GDM1 (cell line): ENCODE data around the gene AR.
"Not testable (repeated sequence)": the region's sequence is repeated elsewhere in the genome, so short reads cannot be mapped to it uniquely, and the experiment has no call there.

ENCODE experiments used
- DNase-seq: peaks from one replicate; lab custom pipeline; 2025; lab: John Stamatoyannopoulos, UW

The AR gene

GRCh38 chrX:67568769-67569168 lies 24.9 kb downstream of the AR start:
- no peak for DNase-seq

GRCh38 chrX:67570839-67571238 lies 27.0 kb downstream of the AR start:
- DNase-seq: no peak

DNA sequence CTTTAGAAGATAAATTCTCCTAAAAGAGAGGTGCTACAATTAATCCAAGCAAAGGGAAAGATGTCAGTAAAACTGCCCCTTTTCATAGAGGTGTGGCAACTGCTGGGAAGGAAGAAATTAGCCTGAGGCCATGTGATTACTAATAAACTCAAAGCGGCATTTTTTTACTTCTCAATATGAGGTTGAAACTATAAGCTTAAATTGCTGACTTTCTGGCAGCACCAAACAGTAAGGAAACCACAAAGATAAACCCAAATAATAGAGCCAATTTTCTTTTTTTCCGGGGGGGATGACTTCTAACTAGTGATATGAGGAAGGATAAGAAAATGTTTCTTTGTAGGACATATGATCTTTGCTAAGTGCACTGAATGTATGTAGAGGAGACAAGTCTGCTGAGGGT lies 30.9 kb downstream of the AR start:
- no peak for DNase-seq

DNA sequence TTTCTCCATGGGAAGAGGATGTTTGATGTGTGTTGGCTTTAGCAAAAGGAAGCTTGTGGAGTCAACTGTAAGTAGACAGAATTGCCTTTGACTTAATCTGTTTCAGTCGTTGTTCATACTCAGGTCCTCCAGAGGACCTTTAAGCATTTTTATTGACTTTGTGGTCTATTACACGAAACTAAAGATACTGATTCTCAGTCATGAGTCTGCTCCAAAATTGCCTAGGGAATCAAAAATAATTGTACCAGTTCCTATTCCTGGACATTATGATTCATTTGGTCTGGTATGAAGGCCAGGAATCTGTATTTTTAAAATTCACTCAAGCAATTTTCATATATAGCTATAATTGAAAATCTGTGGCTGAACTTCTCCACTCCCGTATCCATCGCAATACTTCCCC lies 38.6 kb downstream of the AR start:
- no peak for DNase-seq

- no peak for DNase-seq
Observed at GRCh38 chrX:67583171-67583570, 39.4 kb downstream of the AR start.

GRCh38 chrX:67585401-67585800 lies 41.6 kb downstream of the AR start:
- DNase-seq: no peak

DNA sequence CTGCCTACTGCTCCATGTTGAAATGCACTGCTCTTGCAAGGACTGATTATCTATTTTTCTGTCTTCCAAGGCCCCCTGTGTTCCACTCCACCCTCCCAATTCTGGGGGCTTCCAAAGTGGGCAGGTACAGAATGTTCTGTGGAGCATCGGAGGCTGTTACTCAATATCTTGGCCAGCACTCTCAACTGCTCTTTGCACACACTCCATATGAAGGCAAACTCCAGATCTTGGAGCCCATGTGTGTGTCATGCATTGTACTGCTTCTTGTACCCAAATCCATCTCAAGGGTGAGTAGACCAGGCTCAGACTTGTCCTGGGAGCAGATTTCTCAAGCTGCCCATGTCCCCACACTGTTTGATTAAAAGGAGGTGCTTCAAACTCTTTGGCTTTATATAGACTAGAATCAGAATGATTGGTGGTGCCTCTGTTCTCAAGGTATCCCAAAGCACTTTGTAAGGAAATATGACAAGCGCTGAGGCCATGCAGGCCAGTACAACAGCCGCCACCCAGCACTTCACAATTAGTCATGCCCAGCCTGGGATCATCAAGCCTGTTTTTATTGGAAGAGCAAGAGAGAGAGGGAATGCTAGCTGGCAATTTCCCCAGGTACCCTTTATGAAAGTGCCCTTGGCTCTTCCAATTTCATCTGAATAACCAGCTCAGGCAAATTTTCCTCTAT lies 44.3 kb downstream of the AR start:
- no peak for DNase-seq

DNA sequence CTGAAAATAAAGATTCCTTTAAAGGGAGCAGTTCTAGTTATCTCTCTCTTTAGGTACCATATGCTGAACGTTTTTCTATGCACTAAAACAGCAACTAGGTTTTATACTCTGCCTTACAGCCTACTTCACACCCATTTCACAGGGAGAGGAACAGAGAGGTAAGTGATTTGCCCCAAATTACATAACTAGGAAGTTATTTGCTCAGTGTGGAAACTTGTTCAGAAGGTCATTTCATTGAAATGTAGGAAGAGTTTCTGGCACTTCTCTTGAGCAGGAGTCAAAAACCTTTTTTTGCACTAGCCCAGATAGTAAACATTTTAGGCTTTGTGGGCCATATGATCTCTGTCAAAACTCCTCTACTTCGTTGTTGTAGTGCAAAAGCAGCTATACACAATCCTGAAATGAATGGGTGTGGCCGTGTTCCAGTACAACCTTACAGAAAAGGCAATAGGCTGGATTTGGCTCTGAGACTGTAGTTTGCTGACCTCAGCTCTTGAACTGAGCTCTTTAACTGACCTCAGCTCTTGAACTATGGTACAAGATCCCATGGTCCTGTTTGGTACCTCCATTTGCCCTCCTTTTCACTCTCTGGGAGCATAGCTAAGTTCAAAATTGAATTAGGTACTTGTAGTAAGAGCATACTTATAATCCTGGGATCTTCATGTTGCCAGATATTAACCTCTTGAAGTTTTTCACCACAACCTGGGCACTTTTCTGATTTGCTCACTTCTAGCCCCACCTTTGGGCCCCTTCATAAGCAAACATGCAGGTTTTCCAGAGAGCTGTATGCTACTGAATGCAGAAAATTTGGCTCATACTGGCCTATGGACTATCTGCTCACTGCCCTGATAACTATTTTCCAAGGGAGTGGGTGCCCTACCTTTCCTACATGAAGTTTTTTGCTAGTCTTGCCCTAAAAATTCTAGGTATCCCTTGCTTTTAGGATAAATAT lies 53.3 kb downstream of the AR start:
- no peak for DNase-seq

- DNase-seq: no peak
Observed at GRCh38 chrX:67599532-67599931, 55.7 kb downstream of the AR start.

GRCh38 chrX:67601771-67602170 lies 58.0 kb downstream of the AR start:
- DNase-seq: no peak

DNA sequence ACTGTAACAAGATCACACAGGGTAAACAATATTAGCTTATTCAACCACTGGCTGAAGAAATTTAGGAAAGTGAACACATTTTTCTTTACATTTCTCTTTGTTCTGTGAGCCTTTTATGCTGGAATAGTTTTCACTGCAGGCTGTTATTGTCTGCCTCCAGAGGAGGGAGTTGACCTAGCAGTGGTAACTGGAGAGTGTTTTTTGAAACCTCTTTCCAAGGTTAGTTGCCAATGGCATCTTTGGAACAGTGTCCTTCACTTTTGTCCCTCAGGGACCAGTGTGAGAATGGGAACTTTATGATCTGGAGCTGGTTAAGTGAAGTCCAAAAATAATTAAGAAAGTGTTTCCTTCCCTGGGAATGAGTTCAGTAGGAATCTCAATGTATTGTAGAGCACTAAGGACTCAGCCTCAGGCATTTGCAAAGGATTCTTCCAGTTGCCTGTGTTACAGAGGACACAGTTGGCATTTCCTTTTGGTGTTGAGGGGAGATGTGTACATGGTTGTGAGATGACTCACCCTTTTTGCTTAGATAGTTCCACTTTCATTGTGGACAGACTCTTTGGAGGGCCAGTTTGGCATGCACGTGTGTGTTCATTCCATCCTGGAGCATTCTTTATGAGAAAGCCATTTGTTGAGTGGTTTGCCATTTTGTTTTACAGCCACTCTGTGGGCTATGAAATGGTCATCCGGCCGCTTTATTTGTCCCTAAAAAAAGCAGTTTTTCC lies 61.3 kb downstream of the AR start:
- DNase-seq: no peak

- DNase-seq: no peak
Observed at GRCh38 chrX:67607466-67607865, 63.6 kb downstream of the AR start.

- no peak for DNase-seq
Observed at GRCh38 chrX:67610282-67610681, 66.5 kb downstream of the AR start.

DNA sequence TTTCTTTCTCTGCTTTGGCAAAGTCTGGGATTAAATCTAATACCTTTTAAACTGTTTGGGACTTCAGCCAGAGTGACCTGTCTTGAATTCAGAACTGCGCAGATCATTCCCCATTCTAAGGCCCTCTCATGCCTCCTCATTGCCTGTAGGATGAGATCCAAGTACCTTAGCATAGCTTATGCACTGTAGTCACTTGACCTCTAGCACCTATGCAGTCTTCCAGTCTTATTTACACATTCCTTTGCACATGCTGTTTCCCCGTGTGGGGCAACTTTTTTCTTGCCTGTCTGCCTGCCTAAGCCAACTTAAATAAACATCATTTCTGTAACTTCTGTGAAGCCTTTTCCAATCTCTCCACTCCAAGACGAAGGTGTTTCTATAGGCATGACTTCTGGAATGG lies 68.4 kb downstream of the AR start:
- no peak for DNase-seq

GRCh38 chrX:67613366-67613765 lies 69.5 kb downstream of the AR start:
- DNase-seq: no peak

- no peak for DNase-seq
Observed at GRCh38 chrX:67613996-67614395, 70.2 kb downstream of the AR start.

GRCh38 chrX:67614423-67614822 lies 70.6 kb downstream of the AR start:
- no peak for DNase-seq

- DNase-seq: no peak
Observed at GRCh38 chrX:67619253-67619652, 75.4 kb downstream of the AR start.

DNA sequence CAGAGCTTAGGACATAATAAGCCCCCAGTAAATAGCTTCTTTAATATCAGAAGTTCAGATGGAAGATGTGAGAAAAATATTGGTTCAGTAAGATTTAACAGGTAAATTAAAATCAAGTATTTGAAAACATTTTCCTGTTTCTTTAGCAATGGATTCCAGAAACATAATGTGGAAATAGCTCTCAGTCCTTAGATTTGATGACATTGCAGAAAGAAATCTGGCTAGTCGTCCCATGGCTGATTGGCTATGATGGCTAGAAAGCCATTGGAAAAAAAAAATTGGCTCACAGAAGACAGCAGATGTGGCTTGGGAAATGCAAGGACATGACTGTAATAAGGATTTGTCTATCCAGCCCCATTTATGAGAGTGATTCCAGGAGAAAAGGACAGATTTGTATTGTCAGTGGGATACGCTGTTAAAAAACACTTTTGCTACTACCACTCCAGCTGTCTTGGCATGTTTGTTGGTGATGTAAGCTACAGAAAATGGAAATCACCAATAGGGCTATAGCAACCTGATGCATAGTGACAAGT lies 78.3 kb downstream of the AR start:
- DNase-seq: no peak

DNA sequence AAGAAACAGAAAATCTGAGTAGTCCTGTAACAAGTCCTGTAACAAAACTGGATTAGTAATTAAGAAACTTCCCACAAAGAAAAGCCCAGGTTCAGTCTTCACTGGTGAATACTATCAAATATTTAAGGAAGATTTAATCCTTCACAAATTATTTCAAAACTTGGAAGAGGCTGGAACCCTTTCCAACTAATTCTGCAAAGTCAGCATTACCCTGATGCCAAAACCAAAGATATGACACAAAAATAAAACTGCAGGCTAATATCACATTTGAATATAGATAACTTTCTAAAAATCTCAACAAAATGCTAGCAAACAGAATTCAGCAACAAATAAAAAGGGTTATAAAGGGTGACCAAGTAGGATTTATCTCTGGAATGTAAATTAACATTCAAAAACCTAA lies 80.5 kb downstream of the AR start:
- DNase-seq: no peak

GRCh38 chrX:67635424-67635823 lies 91.6 kb downstream of the AR start:
- no peak for DNase-seq

DNA sequence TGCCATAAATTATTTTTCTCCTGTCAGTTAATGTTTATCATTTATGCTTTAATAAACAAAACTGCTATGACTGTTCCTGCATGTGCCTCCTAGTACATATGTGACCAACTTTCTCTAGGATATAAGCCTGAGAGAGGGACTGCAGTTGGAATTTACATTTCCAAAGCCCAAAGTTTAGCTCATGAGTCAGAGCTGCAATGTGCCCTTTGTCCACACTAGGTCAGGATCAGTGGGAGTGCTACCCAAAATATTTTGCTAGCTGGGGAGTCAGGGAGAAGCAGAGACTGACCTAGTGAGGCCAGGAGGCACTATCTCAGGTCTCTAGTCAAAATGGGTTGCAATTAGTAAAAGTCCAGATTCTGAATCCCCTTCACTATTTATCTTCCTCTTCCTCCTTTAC lies 92.7 kb downstream of the AR start:
- DNase-seq: no peak

GRCh38 chrX:67637293-67637692 lies 93.5 kb downstream of the AR start:
- DNase-seq: not testable (repeated sequence)
